HEK293 (cell line): Measurements from ENCODE around the gene ALG6.

Experiments
- BCL11B ChIP-seq: fragments of 450-650 bp; formaldehyde crosslinking; IDR thresholded peaks from 2 replicates; pipeline ENCODE4 v1.5.1; 2016; ENCODE audit warnings: low read depth, missing biosample characterization, missing genetic modification characterization
- CTCF ChIP-seq: fragments of 450-650 bp; formaldehyde crosslinking; IDR thresholded peaks from 2 replicates; pipeline ENCODE4 v1.5.1; 2016; ENCODE audit warnings: missing biosample characterization, missing genetic modification characterization
- KLF16 ChIP-seq: fragments of 450-650 bp; formaldehyde crosslinking; IDR thresholded peaks from 2 replicates; pipeline ENCODE4 v1.5.1; 2017; ENCODE audit warnings: missing biosample characterization, missing genetic modification characterization
- SP2 ChIP-seq: fragments of 450-650 bp; formaldehyde crosslinking; IDR thresholded peaks from 2 replicates; pipeline ENCODE4 v1.5.1; 2016; ENCODE audit warnings: missing biosample characterization, missing genetic modification characterization
- ZBTB8A ChIP-seq: fragments of 450-650 bp; formaldehyde crosslinking; IDR thresholded peaks from 2 replicates; pipeline ENCODE4 v1.5.1; 2016; ENCODE audit warnings: missing biosample characterization, missing genetic modification characterization
- ZNF132 ChIP-seq: fragments of 450-650 bp; formaldehyde crosslinking; IDR thresholded peaks from 2 replicates; pipeline ENCODE4 v1.5.1; 2017; ENCODE audit warnings: missing biosample characterization, missing genetic modification characterization, borderline replicate concordance
- ZNF214 ChIP-seq: fragments of 450-650 bp; formaldehyde crosslinking; IDR thresholded peaks from 2 replicates; pipeline ENCODE4 v1.5.1; 2017; ENCODE audit warnings: missing biosample characterization, mild to moderate bottlenecking, missing genetic modification characterization, borderline replicate concordance
- ZNF24 ChIP-seq: fragments of 450-650 bp; formaldehyde crosslinking; IDR thresholded peaks from 2 replicates; pipeline ENCODE4 v1.5.1; 2016; ENCODE audit warnings: missing biosample characterization, missing genetic modification characterization
- ZNF580 ChIP-seq: fragments of 450-650 bp; formaldehyde crosslinking; IDR thresholded peaks from 2 replicates; pipeline ENCODE4 v1.5.1; 2016; ENCODE audit warnings: missing biosample characterization, missing genetic modification characterization
- ZNF629 ChIP-seq: fragments of 450-650 bp; formaldehyde crosslinking; IDR thresholded peaks from 2 replicates; pipeline ENCODE4 v1.5.1; 2017; ENCODE audit warnings: missing biosample characterization, missing genetic modification characterization
- ZNF704 ChIP-seq: fragments of 450-650 bp; formaldehyde crosslinking; IDR thresholded peaks from 2 replicates; pipeline ENCODE4 v1.5.1; 2016; ENCODE audit warnings: missing biosample characterization, missing genetic modification characterization
- ZNF768 ChIP-seq: fragments of 450-650 bp; formaldehyde crosslinking; IDR thresholded peaks from 2 replicates; pipeline ENCODE4 v1.5.1; 2018; ENCODE audit warnings: missing biosample characterization, mild to moderate bottlenecking, missing genetic modification characterization
- ZNF785 ChIP-seq: fragments of 450-650 bp; formaldehyde crosslinking; IDR thresholded peaks from 2 replicates; pipeline ENCODE4 v1.5.1; 2016; ENCODE audit warnings: missing biosample characterization, missing genetic modification characterization
- ZNF830 ChIP-seq: fragments of 450-650 bp; IDR thresholded peaks from 2 replicates; pipeline ENCODE4 v1.5.0; 2018; ENCODE audit warnings: missing biosample characterization, missing genetic modification characterization, low read depth, mild to moderate bottlenecking, moderate library complexity

- TF ChIP-seq KLF16 (no peak), ZNF768 (no peak), ZNF580 (tag by site-specific recombination) (no peak), BCL11B (tag by site-specific recombination) (no peak), ZNF629 (tag by site-specific recombination) (no peak), ZNF785 (tag by site-specific recombination) (no peak), CTCF (tag by site-specific recombination) (no peak), ZNF24 (tag by site-specific recombination) (no peak), ZBTB8A (tag by site-specific recombination) (no peak), ZNF830 (no peak), SP2 (tag by site-specific recombination) (no peak), ZNF704 (tag by site-specific recombination) (no peak), ZNF214 (tag by site-specific recombination) (no peak), ZNF132 (tag by site-specific recombination) (no peak)
These were observed 67.7 kb downstream of the ALG6 start for GRCh38 chr1:63435161-63435560.
